GM18861 (cell line): ENCODE results near the gene SNRNP70.

ENCODE experiments used
- ATAC-seq: cut with Tn5 transposase; IDR thresholded peaks from one replicate; pipeline ENCODE4 v1.9.1; 2021; ENCODE audit not compliant: unreplicated experiment

SNRNP70 gene

DNA sequence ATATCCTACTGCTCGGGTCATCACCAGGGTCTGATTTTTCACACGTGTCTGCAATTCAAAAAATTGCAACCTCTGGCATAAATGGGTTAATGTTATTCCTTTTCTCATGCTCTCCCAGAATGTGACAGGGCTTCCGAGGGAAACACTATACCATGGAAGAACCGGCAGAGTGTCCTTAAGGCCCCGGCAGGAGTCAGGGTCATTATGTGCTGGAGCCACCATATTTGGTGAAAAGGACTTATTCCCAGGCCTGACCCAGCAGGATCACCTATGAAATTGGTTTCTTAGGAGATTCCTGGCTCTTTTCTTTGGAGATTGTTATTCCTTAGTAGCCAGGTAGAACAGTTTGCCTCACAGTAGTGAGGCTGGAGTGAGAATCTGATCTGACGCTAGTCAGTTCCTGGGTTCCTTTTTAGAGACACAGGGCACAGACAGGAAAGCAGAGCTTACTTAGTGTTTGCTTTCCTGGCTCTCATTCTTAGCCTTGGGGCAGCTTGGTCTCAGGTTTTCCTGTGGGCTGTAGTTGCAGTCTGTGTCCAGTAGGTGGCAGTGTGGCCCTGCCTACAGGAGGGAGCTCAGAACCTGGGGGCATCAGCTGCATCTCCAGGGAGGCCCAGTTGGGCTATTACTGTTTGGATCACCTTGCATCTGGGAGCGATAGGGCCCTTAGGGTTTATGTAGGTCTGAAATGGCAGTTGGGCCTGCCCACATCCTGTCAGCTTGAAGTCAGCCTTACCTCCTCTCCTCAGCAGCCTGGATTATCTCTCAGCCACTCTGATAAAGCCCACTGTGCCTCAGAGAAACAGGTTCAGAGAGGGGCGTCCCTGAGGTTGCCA is 12.4 kb downstream of the SNRNP70 start:
- no peak for ATAC-seq

- no peak for ATAC-seq
Measured at GRCh38 chr19:49098795-49099194, 13.5 kb downstream of the SNRNP70 start.

- no peak for ATAC-seq
Measured at GRCh38 chr19:49101160-49101559, 15.9 kb downstream of the SNRNP70 start.

- no peak for ATAC-seq
Measured at GRCh38 chr19:49102303-49102702, 17.1 kb downstream of the SNRNP70 start.

- ATAC-seq: no peak
Measured at GRCh38 chr19:49103331-49104085, 18.3 kb downstream of the SNRNP70 start.

GRCh38 chr19:49104229-49104864 is 19.1 kb downstream of the SNRNP70 start:
- no peak for ATAC-seq

DNA sequence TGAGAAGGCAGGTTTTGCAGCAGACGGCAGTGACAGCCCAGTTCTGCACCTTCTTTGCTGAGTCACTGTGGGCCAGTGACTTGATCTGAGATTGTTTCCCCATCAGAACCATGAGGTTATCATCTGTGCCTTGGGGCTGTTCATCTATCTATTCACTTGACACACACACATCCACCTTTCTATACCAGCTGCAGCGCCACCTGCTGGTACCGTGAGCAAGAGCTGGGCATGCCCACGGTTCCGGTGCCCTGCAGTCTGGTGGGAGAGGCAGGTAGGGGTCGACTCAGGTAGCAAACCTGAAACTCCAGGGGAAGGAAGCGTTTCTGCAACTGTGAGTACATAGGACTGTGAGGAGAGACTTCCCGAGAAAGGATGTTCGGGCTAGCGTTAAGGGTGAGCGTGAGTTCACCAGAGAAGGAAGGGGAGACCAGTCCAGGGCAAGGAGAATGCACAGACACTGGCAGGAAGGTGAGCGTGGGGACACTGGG is 21.4 kb downstream of the SNRNP70 start:
- no peak for ATAC-seq

- ATAC-seq: no peak
Measured at GRCh38 chr19:49107625-49108459, 22.6 kb downstream of the SNRNP70 start.

DNA sequence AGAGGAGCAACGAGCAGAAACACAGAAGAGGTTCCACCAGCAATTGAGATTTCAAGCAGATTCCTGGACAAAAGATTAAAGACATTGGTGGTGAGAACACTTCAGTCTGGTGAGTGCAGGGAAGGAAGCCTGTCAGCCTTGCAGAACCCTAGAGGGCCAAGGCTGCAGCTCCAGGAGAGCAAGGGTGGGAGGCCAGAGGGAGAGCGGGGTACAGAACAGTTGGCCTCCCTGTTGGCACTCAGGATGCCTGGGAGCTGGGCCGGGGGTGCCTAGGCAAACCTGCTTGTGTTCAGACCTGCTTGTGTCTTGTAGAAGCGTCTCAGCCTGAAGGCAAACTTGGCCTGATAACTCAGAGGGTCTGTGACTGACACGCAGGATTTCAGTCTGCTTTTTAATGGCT is 23.8 kb downstream of the SNRNP70 start:
- no peak for ATAC-seq

GRCh38 chr19:49109569-49110233 is 24.4 kb downstream of the SNRNP70 start:
- no peak for ATAC-seq

DNA sequence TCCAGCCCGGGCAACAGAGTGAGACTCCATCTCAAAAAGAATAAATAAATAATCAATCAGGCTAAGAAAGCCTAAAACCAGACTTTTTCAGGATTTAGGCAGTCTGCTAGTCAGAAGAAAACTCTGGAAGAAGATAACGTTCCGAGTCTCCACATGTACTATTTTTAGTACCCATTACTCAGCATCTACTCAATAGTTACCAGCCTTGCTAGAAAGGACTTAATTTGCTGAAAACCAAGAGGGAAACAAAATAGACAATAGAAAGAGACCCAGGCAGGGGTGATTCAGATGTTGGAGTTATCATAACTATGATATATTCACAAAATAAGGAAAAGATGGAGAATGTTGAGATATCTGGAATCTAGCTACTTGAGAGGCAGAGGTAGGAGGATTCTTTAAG is 25.3 kb downstream of the SNRNP70 start:
- no peak for ATAC-seq

DNA sequence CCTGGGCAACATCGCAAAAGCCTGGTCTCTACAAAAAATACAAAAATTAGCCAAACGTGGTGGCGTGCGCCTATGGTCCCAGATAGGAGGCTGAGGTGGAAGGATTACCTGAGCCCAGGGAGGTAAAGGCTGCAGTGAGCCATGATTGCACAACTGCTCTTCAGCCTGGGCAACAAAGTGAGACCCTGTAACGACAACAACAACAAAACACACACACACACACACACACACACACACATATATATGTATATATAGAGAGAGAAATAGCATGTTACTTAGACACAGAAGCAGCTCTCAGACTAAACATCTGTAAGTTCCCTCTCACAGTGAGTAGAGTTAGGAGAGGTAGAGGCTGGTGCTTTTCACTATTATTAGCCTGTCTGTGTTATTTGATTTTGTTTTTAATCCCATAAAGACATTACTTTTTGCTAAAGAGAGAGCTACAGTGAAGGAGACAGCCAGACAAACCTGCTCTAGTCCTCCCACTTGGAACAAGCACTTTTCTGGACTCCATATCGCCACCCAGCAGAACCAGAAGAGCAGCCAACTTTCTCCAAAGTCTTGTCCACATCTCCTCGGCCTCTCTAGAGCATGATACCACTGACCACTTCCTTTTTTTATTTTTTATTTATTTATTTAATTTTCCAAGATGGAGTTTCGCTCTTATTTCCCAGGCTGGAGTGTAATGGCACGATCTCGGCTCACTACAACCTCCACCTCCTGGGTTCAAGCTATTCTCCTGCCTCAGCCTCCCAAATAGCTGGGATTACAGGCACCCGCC is 26.2 kb downstream of the SNRNP70 start:
- no peak for ATAC-seq

DNA sequence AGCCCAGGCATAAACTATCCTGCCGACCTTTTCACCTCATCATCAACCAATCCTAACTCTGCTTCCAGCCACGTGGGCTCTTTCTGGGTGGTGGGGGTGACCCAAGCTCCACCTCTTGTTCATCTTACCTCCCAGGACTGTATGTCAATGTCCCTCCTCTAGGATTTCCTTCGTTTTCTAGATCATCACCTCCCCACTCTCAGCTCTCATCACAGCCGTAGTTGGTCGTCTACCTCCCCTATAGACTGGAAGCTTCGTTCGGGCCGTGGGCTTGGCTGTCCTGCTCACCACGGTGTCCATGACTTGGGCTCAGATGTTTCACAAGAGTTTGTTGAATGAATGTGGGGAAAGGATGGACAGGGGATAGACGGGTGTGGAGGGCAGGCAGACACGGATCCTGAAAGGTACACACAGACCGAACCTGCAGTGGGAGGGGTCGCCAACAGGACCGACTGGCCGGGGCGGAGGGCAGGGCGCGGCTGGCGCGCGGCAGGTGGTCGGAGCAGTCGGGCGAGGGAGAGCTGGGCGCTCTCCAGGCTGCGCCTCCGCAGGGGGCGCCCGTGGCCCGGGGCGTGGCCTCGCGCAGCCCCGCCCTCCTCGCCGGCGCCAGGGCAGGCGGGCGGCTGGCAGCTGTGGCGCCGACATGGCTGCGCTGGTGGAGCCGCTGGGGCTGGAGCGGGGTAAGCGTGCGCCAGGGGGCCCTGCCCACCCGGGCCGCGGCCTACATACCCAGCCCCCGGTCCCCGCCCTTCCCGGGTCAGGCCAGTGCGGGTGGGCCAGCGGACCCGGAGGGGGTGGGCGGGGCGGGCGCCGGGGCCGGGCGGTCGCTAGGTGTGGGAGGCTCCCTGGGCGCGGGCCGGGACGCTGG is 28.7 kb downstream of the SNRNP70 start, which contains the start of gene LIN7B:
Gene LIN7B, plus strand, starts transcription at position 609 of the 868 bp plus-strand sequence. Its CDS starts 35 bp downstream, at position 644.
- ATAC-seq: peak; percentile 39

GRCh38 chr19:49114630-49115363 is 29.5 kb downstream of the SNRNP70 start:
- no peak for ATAC-seq

GRCh38 chr19:49116544-49116943 is 31.3 kb downstream of the SNRNP70 start:
- no peak for ATAC-seq

DNA sequence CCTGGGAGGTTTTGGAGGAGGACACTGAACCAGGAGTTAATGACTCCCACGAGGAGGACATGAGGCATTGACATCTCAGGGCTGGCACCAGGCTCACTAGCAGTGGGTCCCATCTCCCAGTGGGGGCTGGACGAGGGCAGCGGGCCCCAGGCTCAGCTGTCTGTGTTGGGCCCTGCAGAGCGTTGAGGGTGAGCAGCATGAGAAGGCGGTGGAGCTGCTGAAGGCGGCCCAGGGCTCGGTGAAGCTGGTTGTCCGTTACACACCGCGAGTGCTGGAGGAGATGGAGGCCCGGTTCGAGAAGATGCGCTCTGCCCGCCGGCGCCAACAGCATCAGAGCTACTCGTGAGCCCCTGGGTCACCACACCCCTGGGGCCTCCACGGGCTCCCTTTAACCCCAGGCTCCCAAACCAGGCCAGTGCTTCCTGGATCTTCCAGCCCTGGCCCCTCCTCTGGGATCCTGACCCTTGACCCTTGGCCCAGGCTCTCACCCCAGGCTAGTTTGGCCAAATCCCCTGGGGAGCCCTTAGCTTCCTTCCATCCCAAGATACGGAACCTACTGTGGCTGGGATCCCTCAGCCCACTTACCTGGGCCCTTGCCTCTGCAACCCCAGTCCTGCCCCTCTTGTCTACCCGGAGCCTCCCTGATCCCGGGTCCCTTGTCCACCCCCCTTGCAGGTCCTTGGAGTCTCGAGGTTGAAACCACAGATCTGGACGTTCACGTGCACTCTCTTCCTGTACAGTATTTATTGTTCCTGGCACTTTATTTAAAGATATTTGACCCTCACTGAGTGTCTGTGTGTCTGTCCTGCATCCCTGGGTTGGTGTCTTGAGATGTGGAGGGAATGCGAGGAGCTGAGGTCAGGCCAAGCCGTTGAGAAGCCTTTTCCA is 32.7 kb downstream of the SNRNP70 start:
- ATAC-seq: no peak
